ENCODE results near the gene VSTM2A. TPM values are rescaled to one million over a fixed set of nuclear protein-coding genes. Genes with fewer than 3 reads are reported as not detected.
"Not testable (repeated sequence)": the region's sequence is repeated elsewhere in the genome, so short reads cannot be mapped to it uniquely, and the experiment has no call there.

The VSTM2A gene, protein sequence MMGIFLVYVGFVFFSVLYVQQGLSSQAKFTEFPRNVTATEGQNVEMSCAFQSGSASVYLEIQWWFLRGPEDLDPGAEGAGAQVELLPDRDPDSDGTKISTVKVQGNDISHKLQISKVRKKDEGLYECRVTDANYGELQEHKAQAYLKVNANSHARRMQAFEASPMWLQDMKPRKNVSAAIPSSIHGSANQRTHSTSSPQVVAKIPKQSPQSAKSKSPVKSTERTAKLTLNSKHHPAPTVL
- total RNA-seq, result not detected
- polyA plus RNA-seq, result under 1 TPM in 1 of 2 donors, not detected in 1; 0.13 TPM
- long read RNA-seq, donor 1, result 0 reads
- long read RNA-seq, donor 2, result 0 reads

DNA sequence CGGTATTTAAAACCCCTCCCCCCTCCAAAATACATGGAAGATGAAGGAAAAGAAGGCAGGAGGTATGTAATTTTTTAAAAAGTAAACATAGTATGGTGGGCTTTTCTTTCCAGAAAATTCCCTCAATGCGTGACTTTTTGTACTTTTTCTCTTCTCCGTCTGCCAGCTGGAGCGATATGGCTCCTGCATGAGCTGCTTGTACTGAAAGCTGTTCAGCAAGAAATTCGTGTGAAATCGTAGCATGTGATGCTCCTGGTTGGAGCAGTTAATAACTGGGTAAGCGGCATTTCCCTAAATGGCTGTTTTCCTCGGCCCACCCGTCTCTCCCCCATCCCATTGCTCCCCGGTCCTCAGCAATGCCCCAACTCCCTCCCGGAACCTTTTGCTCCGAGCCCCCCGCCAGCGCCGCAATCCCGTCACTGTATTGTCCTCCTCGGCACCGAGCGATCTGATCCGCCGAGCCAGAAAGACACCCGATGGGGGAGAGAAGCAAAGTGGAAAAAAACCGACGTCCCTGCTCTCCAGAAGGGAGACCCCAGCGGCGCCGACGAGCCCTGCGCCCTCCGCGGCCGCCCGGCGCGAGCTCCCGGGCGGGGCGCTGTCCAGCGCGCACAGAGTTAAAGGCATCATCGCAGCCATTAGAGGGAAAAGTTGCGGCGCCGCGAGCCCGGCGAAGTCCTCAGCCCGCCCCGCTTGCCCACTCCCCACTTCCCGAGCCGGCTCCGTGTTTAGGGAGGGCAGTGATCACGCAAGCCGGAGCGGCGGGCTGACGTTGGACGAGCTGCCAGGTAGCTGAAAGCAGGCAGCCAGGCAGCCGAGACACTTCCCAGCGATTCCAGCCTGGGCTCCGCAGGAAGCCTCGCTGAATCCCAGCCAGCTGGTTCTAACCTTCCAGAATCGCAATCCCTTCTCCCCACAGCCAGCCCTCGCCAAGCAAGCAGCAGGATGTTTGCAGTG lies at the start of gene VSTM2A:
TSS of gene VSTM2A (plus strand) at position 707 of the 957 bp plus-strand sequence. CDS start 356 bp downstream, outside the sequence.
- Histone ChIP-seq H3K27ac (ENCODE audit: low read depth in 1 of 2, low read length in 2 of 2) (no peak within 1 kb of the TSS), H3K4me1 (ENCODE audit: control insufficient read depth in 1 of 2, insufficient read depth in 2 of 2, low read length in 2 of 2) (no peaks in the 10 kb centered on the region), H3K36me3 (ENCODE audit: control insufficient read depth in 1 of 2, insufficient read depth in 2 of 2, low read length in 1 of 2) (no peaks in the 10 kb centered on the region), H3K9me3 (ENCODE audit: control insufficient read depth, low read length) (no peaks in the 10 kb centered on the region), H3K27me3 (ENCODE audit: control insufficient read depth in 1 of 2, insufficient read depth in 2 of 2, low read length in 1 of 2) (no peaks in the 10 kb centered on the region), H3K4me3 (ENCODE audit: low read length in 2 of 2) (peak within 1 kb of the TSS in 1 of 2 donors; percentile 0)
- ATAC-seq (ENCODE audit: low FRiP score) (no peak), DNase-seq (no peak)
- intact Hi-C loops (cut with DNase I), result no loop called here
- 1% methylated on average over 61 to 64 of the region's 64 CpGs for WGBS, 2 donors

DNA sequence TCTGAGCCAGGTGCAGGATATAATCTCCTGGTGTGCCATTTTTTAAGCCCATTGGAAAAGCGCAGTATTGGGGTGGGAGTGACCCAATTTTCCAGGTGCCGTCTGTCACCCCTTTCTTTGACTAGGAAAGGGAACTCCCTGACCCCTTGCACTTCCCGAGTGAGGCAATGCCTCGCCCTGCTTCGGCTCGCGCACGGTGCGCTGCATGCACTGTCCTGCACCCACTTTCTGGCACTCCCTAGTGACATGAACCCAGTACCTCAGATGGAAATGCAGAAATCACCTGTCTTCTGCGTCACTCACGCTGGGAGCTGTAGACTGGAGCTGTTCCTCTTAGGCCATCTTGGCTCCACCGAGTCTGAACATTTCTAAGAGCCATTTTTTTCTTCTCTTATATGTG lies 37.6 kb upstream of the VSTM2A start:
- H3K36me3 ChIP-seq (ENCODE audit: control insufficient read depth in 1 of 2, insufficient read depth in 2 of 2, low read length in 1 of 2); H3K4me1 ChIP-seq (ENCODE audit: control insufficient read depth in 1 of 2, insufficient read depth in 2 of 2, low read length in 2 of 2); H3K27ac ChIP-seq (ENCODE audit: low read depth in 1 of 2, low read length in 2 of 2); DNase-seq; H3K9me3 ChIP-seq (ENCODE audit: control insufficient read depth, low read length); H3K27me3 ChIP-seq (ENCODE audit: control insufficient read depth in 1 of 2, insufficient read depth in 2 of 2, low read length in 1 of 2); intact Hi-C loops (cut with DNase I); ATAC-seq (ENCODE audit: low FRiP score); H3K4me3 ChIP-seq (ENCODE audit: low read length in 2 of 2): not testable (repeated sequence)
- 88 to 95% methylated on average over 10 to 12 of the region's 12 CpGs for WGBS, 2 donors

DNA sequence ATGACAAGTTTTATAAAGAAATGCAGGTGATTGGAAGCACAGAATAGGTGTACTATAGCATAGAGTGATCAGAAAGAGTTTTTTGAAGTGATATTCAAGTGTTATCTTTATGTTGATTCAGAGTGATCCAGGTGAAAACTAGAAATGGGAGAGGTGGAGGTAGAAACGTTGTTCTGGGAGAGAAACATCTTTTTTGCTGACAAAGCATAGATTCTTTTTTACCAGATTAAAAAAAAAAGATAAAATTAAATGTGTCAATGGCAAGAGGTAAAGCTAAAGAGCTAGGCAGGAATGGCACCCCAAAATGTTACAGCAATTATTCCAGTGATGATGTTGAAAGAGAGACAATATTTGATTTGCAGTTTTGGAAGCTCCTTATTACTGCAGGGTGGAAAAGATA lies 12.6 kb upstream of the VSTM2A start:
- no peak overlapping the region for H3K27ac ChIP-seq (ENCODE audit: low read depth in 1 of 2, low read length in 2 of 2)
- 35 to 40% methylated on average over 1 of the region's 1 CpG for WGBS, 2 donors
- H3K36me3 ChIP-seq (ENCODE audit: control insufficient read depth in 1 of 2, insufficient read depth in 2 of 2, low read length in 1 of 2), result no peaks in the 10 kb centered on the region
- H3K4me1 ChIP-seq (ENCODE audit: control insufficient read depth in 1 of 2, insufficient read depth in 2 of 2, low read length in 2 of 2), result no peaks in the 10 kb centered on the region
- H3K4me3 ChIP-seq (ENCODE audit: low read length in 2 of 2), result no peak overlapping the region
- no peaks in the 10 kb centered on the region for H3K27me3 ChIP-seq (ENCODE audit: control insufficient read depth in 1 of 2, insufficient read depth in 2 of 2, low read length in 1 of 2)
- DNase-seq, result no peak
- no peaks in the 10 kb centered on the region for H3K9me3 ChIP-seq (ENCODE audit: control insufficient read depth, low read length)
- ATAC-seq (ENCODE audit: low FRiP score), result no peak
- intact Hi-C loops (cut with DNase I), result no loop called here

DNA sequence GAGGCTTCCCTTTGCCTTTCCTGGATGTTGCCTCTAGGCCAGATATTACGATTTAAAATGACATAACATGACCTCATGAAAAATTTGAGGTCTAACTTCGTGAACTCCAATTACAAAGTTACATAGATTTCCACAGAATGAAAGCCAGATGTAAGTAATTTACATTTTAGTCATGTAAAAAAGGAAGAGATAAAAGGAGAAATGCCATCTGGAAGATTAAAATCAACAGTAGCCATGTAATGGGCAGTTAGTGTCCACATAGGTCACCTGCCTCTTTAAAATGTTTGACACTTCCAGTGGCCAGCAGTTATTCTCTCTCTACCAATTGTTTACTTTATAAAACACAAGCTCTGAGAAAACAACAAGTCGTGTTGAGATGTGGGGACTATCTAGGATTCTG lies 4.1 kb upstream of the VSTM2A start:
- Histone ChIP-seq H3K36me3 (ENCODE audit: control insufficient read depth in 1 of 2, insufficient read depth in 2 of 2, low read length in 1 of 2) (no peaks in the 10 kb centered on the region), H3K27ac (ENCODE audit: low read depth in 1 of 2, low read length in 2 of 2) (no peak overlapping the region), H3K9me3 (ENCODE audit: control insufficient read depth, low read length) (no peaks in the 10 kb centered on the region), H3K27me3 (ENCODE audit: control insufficient read depth in 1 of 2, insufficient read depth in 2 of 2, low read length in 1 of 2) (no peaks in the 10 kb centered on the region), H3K4me1 (ENCODE audit: control insufficient read depth in 1 of 2, insufficient read depth in 2 of 2, low read length in 2 of 2) (no peaks in the 10 kb centered on the region), H3K4me3 (ENCODE audit: low read length in 2 of 2) (no peak overlapping the region)
- intact Hi-C loops (cut with DNase I), result no loop called here
- ATAC-seq (ENCODE audit: low FRiP score), result no peak
- 36 to 49% methylated on average over 3 of the region's 3 CpGs for WGBS, 2 donors
- no peak for DNase-seq

DNA sequence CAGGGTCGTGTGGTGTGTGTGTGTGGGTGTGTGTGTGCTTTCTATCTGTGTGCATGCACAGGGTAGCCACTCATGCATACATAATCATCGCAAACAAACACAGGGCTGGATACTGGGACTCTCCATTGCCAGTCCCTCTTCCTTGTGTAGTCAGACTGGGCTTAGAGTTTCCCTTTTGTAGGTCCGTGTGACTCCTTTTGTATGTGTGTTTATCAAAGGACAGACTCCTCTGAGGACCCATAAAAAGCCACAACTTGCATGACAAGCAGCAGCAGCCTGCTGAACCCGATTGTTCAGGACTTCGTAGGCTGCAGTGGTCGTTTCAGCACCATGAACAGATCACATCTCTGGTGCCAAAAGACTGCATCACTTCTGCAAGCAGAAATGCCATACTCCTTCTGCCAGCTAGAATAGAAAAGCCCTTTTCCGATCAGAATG lies 895 bp downstream of the VSTM2A start:
- Histone ChIP-seq H3K27ac (ENCODE audit: low read depth in 1 of 2, low read length in 2 of 2) (no peak overlapping the region), H3K27me3 (ENCODE audit: control insufficient read depth in 1 of 2, insufficient read depth in 2 of 2, low read length in 1 of 2) (no peaks in the 10 kb centered on the region), H3K36me3 (ENCODE audit: control insufficient read depth in 1 of 2, insufficient read depth in 2 of 2, low read length in 1 of 2) (no peaks in the 10 kb centered on the region), H3K9me3 (ENCODE audit: control insufficient read depth, low read length) (no peaks in the 10 kb centered on the region), H3K4me3 (ENCODE audit: low read length in 2 of 2) (no peak overlapping the region), H3K4me1 (ENCODE audit: control insufficient read depth in 1 of 2, insufficient read depth in 2 of 2, low read length in 2 of 2) (no peaks in the 10 kb centered on the region)
- 4 to 9% methylated on average over 7 of the region's 7 CpGs for WGBS, 2 donors
- intact Hi-C loops (cut with DNase I), result no loop called here
- DNase-seq (no peak), ATAC-seq (ENCODE audit: low FRiP score) (no peak)

DNA sequence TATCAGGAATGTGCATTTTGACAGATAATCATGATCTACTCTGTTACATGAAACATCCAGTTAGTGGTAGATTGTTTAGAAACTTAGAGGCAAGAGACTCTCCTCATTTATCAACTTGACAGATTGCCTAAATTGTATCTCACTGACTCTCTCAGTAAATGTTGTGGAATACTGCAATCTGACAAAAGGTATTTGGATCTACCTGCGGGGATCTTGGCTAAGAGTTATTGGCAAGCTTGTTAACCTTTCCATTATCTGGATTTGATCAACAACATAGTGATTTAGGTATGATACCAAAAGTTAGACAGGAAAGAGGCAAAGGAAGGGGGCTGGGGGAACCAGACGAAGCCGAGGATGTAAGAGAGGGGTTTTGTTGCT lies 2.0 kb downstream of the VSTM2A start:
- Histone ChIP-seq H3K36me3 (ENCODE audit: control insufficient read depth in 1 of 2, insufficient read depth in 2 of 2, low read length in 1 of 2) (no peaks in the 10 kb centered on the region), H3K9me3 (ENCODE audit: control insufficient read depth, low read length) (no peaks in the 10 kb centered on the region), H3K27me3 (ENCODE audit: control insufficient read depth in 1 of 2, insufficient read depth in 2 of 2, low read length in 1 of 2) (no peaks in the 10 kb centered on the region), H3K4me3 (ENCODE audit: low read length in 2 of 2) (no peak overlapping the region), H3K4me1 (ENCODE audit: control insufficient read depth in 1 of 2, insufficient read depth in 2 of 2, low read length in 2 of 2) (no peaks in the 10 kb centered on the region), H3K27ac (ENCODE audit: low read depth in 1 of 2, low read length in 2 of 2) (no peak overlapping the region)
- intact Hi-C loops (cut with DNase I), result no loop called here
- ATAC-seq (ENCODE audit: low FRiP score) (no peak), DNase-seq (no peak)
- WGBS, 2 donors, result 9 to 15% methylated on average over 3 of the region's 3 CpGs

DNA sequence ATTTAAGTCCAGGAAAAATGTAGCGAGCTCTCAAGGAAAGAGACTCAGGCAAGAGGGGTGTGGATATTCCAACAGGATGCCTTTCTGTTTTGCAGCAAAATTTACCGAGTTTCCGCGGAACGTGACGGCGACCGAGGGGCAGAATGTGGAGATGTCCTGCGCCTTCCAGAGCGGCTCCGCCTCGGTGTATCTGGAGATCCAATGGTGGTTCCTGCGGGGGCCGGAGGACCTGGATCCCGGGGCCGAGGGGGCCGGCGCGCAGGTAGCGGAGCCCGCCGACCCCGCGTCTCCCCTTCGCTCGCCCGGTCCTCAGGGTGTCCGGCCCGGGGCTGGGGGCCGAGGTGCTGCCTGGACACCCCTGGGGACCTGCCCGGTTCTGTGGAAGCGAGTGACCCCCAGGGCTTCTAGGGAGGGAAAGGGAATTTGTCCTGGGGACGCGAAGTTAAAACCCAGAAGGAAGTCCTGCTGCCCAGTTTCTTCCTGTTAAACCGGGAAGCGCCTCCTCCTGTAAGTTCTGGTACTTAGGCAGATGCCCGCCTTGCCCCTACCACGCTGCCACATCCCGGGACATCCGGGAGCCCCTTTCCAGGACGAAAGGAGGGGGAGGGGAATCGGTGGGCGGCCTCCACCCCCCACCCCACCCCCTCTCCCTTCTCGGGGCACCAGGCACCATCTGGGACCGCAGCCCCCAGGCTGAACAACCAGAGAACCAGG lies 2.5 kb downstream of the VSTM2A start:
- Histone ChIP-seq H3K4me1 (ENCODE audit: control insufficient read depth in 1 of 2, insufficient read depth in 2 of 2, low read length in 2 of 2) (no peaks in the 10 kb centered on the region), H3K27me3 (ENCODE audit: control insufficient read depth in 1 of 2, insufficient read depth in 2 of 2, low read length in 1 of 2) (no peaks in the 10 kb centered on the region), H3K4me3 (ENCODE audit: low read length in 2 of 2) (no peak overlapping the region), H3K9me3 (ENCODE audit: control insufficient read depth, low read length) (no peaks in the 10 kb centered on the region), H3K27ac (ENCODE audit: low read depth in 1 of 2, low read length in 2 of 2) (no peak overlapping the region), H3K36me3 (ENCODE audit: control insufficient read depth in 1 of 2, insufficient read depth in 2 of 2, low read length in 1 of 2) (no peaks in the 10 kb centered on the region)
- no peak for ATAC-seq (ENCODE audit: low FRiP score)
- 1 to 2% methylated on average over 39 to 45 of the region's 45 CpGs for WGBS, 2 donors
- DNase-seq, result no peak
- intact Hi-C loops (cut with DNase I), result no loop called here

DNA sequence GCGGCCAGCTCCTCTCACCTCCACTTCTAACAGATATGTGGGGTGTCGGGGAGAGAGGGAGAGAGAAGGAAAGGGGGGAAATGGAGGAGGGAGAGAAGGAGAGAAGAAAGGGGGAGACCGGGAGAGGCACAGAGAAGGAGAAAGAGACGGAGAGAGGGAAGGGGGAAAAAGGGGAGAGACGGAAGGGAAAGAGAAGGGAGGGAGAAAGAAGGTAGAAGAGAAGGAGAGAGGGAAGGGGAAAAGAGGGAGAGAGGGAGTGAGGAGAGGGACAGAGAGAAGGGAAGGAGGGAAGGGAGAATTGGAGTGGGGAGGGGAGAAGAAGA lies 3.0 kb downstream of the VSTM2A start:
- DNase-seq, result no peak
- Histone ChIP-seq H3K4me3 (ENCODE audit: low read length in 2 of 2) (no peak overlapping the region), H3K9me3 (ENCODE audit: control insufficient read depth, low read length) (no peaks in the 10 kb centered on the region), H3K4me1 (ENCODE audit: control insufficient read depth in 1 of 2, insufficient read depth in 2 of 2, low read length in 2 of 2) (no peaks in the 10 kb centered on the region), H3K27me3 (ENCODE audit: control insufficient read depth in 1 of 2, insufficient read depth in 2 of 2, low read length in 1 of 2) (no peaks in the 10 kb centered on the region), H3K36me3 (ENCODE audit: control insufficient read depth in 1 of 2, insufficient read depth in 2 of 2, low read length in 1 of 2) (no peaks in the 10 kb centered on the region), H3K27ac (ENCODE audit: low read depth in 1 of 2, low read length in 2 of 2) (no peak overlapping the region)
- 1 to 3% methylated on average over 5 of the region's 5 CpGs for WGBS, 2 donors
- no peak for ATAC-seq (ENCODE audit: low FRiP score)
- intact Hi-C loops (cut with DNase I), result no loop called here

Measured in aorta (tissue), 5 donors.